CD4-positive, alpha-beta T cell treated with Interferon alpha-2 for 1 hour (primary cell): ENCODE measurements around the gene CEP112.
"Not testable (repeated sequence)": the region's sequence is repeated elsewhere in the genome, so short reads cannot be mapped to it uniquely, and the experiment has no call there.

Experiments
- DNase-seq, 2 donors: peaks; one replicate each; pipeline ENCODE4 v3.0.0-alpha.2; 2020 to 2022

Gene CEP112

DNA sequence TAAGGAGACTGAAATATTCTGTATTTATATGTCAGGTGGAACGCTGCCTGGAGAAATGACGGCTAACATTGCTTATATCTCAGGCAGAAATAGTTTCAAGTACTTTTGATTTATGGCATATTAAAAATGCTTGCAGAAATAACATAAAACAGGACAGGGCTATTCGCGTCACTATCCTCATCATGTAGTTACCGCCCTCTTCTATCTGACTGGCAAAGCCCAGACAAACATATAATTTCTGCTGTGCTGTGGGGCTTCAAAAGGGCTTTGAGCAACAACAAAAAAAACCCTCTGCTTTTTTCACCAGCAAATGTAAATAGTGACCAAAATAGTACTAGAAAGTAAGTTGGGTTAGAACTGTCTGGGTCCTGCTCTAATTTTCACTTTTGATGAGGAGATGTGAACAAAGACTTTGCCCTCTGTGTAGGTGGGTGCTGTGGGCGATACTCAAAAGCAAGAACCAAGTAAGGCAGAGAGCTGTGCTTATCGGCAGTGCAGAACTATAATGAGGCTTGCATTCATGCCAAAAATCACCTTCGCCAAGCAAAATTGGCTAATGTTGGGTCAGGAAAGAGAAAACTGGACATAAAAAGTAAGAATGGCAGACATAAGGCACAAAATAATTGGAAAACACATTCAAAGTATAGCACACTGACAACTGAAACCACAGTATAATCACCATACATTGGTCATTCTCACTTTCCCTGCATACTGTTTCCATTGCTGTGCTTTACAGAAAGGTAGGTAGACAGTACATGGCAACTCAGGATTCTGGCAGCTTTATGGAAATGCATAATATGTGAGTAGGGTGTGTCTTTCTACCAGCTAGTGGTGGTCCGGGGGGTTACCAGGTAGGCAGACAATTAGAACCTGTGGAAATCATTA is 479.3 kb downstream of the CEP112 start:
- no peak for DNase-seq

DNA sequence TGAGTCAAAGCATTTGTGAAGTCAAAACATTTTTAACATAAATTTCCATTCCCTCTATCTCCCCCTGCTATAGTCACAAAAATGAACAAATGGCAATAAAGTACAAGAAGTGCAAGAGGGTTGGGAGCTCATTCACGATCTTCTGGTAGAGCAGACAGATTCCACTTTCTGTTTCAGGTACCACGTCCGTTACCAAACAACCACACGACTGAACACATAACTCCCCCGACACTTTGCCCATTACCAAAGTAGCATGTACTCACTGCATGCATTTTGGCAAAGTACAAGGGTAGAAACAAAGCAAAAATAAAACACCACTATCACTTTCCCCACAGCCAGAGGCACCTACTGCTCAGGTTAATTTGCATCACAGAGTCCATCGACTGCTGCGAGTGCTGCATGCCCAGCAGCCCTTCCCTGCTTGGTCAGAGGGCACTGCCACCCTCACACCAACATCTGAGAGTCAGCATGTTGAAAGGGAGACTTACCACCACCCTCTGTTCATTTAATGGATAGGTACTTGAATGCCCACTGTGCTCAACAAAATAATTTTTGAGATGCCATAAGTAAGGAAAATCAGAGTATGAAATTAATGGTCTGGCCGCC is 480.2 kb downstream of the CEP112 start:
- DNase-seq = no peak

DNA sequence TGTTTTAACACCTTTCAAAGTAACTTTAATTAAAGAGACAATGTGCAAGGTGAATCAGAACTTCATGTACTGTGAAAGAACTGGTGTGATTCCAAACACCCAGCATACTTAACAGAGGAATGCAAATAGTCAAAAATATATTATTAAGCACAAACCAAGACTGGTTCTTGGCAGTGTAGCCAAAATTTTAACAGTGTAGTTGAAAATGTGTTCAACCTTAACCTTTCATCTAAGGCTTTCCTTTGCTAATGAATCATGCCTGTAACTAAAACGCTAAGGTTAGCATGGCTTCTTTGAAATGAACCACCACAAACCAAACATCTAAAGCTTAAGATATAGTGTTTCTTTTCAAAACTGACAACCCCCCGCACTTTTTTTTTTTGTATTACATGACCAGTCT is 484.2 kb downstream of the CEP112 start:
- no peak for DNase-seq

DNA sequence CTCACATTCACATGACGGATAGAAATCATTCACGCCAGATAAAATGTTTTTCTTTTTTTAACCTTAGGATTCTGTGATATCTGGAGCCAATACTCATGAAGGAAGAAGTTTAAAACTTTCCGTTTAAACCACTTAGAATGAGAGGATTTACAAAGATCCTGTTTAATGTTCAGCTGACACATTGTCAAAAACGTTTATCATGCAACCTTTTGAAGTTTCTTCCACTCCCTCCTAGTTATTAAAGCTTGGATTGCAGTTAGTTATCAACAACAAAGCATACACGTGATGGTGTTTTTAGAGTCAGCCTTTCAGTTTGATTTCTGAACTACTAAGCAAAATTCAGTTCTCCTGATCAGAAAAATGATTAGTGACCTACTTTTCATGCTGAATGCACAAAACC is 487.2 kb downstream of the CEP112 start:
- no peak for DNase-seq

DNA sequence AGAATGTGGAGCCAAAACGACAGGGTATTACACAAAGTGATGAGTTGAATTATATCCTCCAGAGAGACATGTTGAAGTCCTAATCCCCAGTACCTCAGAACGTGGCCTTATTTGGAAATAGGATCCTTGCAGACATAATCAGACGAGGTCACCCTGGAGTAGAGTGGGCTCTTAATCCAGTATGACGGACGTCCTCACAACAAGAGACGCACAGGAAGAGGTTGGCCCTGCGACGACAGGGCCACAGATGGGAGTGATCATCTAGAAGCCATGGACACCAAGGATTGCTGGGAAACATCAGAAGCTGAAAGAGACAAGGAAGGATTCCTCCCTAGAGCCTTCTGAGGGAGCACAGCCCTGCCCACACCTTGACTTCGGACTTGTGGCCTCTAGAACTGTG is 488.0 kb downstream of the CEP112 start:
- DNase-seq = no peak

DNA sequence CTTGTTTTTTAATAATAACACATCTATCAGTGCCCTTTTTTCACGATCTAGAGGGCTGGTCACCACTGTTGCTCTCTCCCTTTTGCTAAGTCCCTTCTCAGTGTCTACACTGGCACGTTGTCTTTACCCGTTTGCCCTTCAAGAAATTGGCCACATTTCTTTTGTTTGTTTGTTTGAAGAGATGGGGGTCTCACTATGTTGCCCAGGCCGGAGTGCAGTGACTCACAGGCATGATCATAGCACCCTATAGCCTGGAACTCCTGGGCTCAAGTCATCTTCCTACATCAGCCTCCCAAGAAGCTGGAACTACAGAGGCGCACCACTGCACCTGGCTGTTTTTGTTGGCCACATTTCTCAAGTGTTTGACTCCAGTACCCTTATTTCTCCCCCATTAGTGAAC is 492.5 kb downstream of the CEP112 start:
- DNase-seq = no peak

DNA sequence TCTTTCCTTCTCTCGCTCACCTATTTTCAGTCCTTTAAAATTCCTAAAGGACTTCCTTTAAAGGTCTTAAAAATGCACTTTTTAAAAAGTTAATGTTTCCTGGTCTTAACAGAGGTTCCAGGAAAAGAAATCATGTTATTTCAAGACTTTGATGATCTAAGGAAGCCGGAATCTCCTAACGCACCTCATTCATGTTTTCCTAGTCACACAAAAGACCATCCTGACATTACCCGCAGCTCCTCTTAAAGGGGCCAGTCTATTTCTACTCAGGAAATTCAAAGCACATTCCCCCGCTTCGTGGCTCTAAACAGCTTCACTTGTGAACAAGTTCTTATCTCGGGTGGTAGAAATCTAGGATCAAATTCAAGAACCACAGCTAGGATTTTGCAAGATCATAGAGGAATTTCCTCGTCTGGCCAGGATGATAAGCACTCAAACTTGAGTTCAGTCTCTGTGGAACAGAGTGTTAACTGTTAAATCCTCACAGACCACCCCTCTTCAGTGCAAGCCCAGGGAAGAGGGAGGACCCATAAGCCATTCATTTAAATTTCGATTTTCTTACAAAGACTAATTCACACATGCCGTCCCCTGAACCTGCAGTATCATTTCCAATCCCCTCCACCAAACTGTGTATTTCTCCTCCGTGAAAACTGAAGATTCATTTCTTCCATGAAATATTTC is 493.4 kb downstream of the CEP112 start:
- DNase-seq = no peak

DNA sequence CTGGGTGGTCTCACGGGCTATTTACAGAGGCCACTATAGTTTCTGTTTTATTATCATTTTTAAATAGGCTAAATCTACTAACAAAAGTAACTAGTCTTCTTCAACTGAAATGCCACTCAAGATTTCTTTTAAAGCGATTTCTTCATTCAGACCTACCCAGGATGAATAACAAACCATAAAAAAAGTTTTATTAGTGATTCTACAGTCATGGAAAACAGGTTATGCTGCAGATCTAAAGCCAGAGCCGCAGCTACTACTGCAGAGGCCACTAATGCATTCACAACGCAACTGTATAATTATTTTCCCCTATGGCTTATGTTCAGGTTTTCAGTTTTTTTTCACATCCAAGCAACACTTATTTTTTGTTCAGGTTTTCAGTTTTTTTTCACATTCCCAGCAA is 494.3 kb downstream of the CEP112 start:
- DNase-seq = no peak

DNA sequence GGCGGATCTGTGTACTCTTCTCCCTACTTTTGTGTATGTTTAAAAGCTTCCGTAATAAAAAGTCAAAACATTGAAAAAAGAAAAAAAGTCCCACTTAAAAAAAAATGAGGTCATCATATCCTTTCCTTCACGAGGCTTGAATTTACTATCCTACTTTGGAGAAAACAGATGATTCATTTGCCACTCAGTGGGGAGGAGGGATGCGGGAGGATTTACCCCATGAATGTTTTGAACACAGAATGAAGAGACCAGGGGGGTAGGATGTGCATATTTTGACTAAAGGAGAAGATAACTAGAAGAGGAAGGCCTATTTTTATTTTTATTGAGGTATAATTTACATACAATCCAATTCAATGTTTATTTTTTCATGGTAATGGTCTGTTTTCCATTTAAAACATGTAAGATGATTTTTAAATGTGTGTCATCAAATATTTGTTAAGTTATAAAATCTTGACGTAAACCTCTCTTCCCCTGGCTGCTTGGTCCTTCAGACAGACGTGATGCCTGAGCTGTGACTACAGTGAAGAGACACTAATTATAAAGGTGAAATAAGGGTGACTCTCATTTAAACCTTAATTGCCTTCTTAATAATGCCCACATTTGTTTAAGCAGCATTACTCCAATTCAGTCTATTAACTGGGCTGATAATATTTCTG is 495.1 kb downstream of the CEP112 start:
- DNase-seq = no peak

DNA sequence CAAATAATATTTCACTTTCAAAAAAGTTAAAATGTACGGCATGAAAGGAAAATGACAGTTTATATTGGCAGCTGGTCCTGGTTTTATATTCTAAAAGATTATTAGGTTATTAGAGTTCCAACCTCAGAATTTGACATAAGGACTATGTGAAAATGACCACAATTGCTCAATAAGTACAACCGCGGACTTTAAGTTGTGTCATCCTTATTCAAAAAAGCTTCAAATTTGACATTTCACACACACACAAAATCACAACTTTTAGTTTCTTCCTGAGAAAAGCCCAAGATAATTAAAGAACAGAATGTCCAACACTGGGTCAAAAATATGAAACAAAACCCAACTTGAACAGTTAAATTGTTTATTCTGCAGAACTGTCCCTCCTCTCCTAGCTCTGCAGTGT is 497.3 kb downstream of the CEP112 start:
- DNase-seq = no peak

DNA sequence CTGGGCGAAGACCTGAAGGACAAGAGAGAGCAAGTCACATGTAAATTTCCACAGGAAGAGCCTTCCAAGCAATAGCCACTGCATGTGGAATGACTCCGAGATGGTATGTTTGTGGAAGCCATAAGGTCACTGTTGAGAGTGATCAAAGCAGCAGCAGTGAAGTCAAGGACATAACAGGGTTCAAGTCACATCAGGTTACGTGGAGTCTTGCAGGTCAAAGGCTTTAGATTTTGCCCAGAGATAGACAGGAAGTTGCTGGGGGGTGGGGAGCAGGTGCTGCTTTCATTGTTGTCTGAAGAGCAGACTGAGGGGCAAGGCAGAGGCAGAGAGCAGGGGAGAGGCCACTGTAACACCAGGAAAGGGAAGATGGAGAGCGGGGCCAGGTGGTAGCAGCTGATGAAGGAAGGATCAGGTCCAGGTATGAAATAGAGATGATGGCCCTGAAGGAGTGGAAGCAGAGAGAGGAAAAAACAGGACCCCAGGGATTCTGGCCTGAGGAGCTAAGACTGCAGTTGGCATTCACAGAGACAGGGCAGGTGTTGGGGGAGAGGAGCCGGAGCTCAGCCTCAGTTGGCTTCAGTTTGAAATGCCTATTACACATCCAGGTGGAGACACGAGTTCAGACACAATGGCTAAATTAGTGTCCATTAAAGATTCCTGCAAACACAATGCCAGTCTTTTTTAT is 501.2 kb downstream of the CEP112 start:
- no peak for DNase-seq

DNA sequence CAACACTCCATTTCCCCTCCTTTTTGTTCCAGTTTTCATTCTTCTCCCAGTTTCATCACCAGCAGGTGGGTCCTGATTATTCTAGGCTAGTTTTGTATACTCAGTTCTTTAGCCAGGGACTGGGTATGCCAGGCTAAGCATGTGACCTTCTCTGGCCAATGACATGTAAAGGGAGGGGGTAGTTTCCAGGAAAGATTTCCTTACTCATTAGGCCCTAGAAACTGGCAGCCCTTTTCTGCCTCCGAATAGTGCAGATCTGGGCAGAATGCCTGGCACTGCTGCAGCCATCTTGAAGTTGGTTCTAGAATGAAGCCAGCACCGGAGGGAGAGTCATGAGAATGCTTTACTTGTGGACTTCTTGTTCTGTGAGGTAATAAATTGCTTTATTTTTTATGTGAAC is 503.6 kb downstream of the CEP112 start:
- no peak for DNase-seq

DNA sequence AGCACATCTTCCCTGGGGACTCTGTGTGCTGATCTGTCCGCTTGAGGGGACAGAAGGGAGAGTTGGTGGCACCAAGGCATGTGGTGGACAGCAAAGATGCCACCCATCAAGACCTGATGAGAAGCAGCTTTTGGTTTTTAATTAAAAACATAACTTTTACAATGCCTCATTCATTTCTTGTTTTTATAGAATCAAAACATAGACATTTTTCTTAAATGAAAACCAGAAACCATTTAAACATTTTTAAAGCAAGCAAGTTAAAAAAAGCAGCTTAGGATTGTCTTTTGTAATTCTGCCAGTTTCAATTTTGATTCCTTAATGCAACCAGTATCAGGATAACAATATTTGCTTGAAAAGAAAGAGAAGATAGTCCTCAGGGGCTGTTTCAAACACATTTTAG is 506.8 kb downstream of the CEP112 start:
- no peak for DNase-seq

DNA sequence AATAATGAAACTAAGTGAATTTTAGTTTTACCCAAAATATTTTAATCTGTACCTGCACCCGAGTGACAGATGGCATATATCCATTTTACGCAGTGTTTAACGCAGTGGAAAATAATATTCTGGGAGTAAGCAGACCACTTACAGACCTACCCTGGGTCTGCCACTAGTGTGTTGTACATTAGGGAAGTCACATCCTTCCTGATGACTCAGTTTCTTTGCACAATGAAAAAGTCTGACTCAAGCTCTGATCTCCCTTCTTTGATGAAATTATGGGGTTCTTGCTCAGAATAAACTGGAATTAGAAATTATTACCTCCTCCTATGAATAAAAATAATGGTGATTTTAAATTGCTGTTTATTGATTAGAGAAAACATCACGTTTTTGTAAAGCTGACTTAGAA is 507.3 kb downstream of the CEP112 start:
- DNase-seq = no peak

DNA sequence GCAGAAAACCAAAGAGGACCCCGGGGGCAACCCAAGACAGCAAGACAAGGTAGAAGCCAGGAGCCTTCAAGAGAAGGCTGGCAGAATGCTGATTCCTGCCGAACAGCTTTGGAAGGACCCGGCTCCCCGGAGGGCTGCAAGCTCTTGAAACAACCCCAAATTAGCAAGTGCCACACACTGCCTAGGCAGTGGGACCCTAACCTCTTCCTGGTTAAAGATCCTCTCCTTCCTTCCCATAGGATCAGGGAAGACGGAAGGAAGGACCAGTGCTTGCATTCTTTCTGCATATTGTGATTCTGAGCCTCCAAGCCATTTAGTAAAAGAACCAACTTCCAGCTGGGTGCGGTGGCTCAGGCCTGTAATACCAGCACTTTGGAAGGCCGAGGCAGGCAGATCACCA is 508.5 kb downstream of the CEP112 start:
- no peak for DNase-seq

DNA sequence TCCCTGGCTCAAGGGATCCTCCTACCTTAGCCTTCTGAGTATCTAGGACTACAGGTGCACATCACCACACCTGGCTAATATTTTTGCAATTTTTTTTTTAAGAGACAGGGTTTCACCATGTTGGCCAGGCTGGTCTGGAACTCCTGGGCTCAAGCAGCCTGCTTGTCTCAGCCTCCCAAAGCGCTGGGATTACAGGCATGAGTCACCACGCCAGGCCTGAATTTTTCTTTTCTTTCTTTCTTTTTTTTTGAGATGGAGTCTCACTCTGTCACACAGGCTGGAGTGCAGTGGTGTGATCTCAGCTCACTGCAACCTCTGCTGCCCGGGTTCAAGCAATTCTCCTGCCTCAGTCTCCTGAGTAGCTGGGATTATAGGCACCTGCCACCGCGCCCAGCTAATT is 510.2 kb downstream of the CEP112 start:
- DNase-seq = not testable (repeated sequence)

DNA sequence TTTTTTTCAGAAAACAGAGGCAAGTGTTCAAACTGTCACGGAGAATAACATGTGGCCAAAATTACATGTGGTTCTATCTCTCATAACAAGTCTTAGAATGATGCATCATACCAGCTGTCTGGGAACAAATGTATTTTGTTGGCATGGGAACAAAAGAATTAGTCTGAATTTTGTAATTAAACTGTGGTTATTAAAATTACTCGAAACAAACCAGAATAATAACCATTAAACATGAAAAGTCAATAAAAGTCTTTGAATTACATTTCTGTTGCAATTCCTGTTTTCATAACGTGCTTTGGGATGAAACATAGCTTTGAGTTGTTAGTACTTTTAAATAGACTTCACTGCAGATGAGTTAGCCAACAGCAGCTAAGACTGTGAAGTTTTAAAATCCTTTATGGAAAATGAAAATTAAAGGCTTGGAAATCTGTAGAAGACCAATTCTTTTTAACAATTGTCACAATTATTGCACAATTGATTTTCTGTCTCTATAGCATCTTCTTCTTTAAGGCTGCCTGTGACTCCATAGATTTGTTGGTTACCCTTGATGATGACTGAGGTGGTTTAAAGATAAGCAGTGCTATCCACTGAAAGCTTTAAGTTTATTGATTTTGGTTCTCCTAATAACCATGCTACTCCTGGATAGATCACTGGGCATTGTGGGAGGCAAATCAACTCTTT is 512.6 kb downstream of the CEP112 start:
- DNase-seq = no peak

DNA sequence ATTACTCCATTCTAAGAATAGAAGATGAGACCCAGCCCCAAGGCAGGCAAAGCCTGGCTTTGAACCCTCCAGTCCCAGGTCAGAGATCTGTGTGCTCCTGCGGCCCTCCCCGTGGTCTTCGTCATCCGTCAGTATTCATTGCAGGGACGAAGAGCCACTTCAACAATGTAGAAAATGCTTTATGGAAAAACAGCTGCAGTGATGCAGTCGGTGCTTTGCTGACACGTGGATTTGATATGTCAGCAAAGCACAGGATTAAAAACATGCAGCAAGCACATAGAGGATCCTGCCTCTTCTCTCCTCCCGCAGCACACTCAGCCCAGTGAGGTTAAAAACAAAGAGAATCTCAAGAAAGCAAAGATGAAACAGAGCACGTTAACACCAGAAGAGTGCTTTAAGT is 513.4 kb downstream of the CEP112 start:
- DNase-seq = no peak

DNA sequence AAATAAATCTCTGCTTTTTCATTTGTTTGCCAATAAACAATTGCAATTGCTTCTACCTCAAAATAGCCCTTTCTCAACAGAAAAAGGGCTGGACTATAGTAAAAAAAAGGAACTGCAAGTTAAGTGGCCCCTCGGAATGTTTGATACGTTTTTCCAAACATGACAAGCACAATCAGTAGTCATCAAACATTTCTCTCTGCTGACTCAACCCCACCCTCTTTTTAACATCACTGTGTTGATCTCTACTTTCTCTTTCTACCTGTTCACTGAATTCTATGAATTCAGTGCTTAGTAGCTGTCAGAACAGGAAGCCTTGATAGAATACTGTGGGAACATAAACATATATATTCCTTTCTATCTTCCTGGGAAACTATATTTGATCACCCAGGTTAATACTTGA is 514.0 kb downstream of the CEP112 start:
- no peak for DNase-seq

DNA sequence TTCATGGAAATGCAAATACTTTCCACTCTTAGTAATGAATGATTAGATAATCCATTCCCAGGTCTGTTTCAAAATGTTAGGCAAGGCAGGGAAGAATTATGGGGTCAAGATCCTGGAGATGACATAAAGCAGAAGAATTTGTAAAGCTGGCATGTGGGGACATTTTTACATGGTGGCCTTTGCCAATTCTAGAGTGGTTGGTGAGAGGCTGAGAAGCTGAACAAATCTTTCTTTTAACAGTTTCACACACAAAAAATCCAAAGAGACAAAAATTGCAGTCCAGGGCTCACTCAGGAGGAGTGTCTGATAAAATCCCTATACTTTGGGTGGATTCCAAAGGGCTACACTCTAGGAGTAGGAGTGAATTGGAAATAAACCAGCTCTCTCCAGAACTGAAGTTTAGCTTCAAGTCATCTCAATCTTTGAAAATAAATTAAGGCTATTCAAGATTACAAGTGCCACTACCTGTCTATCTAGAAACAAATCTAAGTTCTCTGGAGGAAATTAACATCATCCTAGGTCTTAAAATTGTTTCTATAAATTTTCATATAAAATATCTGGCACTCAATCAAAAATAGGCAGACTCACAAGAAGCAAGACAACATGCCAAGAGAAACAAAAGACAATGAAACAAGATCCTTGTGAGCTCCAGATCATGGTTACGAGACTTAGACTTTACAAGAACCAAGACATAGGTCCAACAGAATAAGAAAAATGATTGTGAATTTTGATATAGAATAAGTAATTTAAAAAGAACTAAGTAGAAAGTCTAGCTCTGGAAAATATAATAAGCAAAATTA is 517.5 kb downstream of the CEP112 start:
- no peak for DNase-seq

DNA sequence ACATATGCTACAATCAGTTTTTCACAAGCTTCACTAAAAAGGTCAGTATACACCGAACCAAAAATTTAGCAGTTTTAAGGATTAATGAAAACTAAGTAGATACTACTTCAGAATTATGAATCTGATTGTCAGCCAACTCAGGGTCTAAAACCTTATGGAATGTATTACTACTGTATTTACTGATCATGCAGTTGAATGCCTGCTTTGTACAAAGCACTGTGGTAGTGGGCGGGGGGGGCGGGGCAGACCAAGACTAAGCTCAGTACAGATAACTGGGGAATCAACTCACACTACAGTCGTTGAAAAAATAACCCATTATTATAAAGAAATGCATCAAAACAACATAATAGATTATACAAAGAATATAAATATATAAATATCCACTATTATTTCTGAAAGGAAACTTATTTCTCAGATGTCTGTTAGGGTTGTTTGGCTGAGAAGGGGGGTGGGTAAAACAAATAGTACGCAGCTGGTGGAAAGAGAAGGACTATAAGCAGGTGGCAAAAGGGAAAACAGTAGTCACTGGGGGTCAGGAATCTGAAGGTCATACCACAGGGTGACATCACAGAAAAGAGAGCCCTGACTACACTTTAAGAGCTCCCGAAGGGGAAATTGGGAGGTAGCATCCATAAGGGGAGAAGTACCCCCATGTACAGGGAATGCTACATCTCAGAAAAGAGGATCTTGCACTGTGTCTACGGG is 521.1 kb downstream of the CEP112 start:
- DNase-seq = no peak
